Measurements from ENCODE around the gene CCDC43. TPM values are rescaled to one million over a fixed set of nuclear protein-coding genes. Genes with fewer than 3 reads are reported as not detected.
A peak's percentile ranks its signal among the peaks of the same experiment; 100 is the strongest.

Gene CCDC43
- total and polyA plus RNA-seq, 9 of the 15 experiments (the other 6 are each of a cell fraction or from before 2014, with no cell fraction given) = 11.7 to 42.3 (median 25.9) TPM

DNA sequence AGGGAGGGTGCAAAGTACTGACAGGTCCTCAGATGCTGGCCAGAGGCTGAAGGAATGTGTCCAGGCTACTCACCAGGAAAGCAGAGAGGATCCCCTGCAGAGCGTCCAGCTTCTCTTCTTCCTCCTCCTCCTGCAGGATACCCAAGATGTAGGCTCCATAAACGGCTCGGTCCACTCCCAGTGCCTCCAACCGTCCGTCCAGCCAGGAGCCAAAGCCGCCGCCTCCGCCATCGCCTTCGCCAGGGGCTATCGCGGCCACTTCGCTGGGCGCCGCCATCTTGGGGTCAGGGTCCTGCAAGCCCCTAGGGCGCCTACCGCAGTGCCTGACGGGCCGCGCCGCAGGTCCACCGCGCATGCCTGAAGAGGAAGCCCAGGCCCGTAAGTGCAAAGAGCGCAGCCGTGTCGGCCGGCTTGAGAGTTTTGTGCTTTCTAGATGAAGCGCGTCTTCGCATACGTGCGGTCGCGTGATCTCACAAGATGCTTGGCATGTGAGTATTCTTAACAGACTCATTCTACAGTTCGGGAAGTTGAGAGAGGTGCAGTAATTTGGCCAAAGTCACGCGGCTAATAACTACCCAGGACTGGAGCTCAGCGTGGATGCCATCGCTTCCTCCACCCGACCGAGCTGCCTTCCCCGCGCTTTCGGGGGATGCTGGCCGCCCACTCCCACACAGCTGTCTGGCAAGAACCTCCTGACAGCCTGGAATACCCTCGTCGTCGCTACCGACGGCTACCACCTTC, at the start of gene CCDC43 (continued):
- TF ChIP-seq TEAD4 (IDR thresholded peaks at IDR 0.05; ENCODE audit: low read length) = peak; percentile 13; the same call in 1 of the 2 replicates
- TF ChIP-seq TEAD4 (CRISPR knock-in tag; IDR thresholded peaks at IDR 0.05; ENCODE audit: borderline replicate concordance) = 0 out of 2 replicates have a peak, but pooled peaks have one; percentile 56
- TF ChIP-seq, protein P1, sequence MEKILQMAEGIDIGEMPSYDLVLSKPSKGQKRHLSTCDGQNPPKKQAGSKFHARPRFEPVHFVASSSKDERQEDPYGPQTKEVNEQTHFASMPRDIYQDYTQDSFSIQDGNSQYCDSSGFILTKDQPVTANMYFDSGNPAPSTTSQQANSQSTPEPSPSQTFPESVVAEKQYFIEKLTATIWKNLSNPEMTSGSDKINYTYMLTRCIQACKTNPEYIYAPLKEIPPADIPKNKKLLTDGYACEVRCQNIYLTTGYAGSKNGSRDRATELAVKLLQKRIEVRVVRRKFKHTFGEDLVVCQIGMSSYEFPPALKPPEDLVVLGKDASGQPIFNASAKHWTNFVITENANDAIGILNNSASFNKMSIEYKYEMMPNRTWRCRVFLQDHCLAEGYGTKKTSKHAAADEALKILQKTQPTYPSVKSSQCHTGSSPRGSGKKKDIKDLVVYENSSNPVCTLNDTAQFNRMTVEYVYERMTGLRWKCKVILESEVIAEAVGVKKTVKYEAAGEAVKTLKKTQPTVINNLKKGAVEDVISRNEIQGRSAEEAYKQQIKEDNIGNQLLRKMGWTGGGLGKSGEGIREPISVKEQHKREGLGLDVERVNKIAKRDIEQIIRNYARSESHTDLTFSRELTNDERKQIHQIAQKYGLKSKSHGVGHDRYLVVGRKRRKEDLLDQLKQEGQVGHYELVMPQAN (IDR thresholded peaks at IDR 0.05; ENCODE audit: borderline replicate concordance) = peak; percentile 72; the same call in 1 of the 2 replicates
- peak; percentile 56; the same call in 1 of the 2 replicates for TF ChIP-seq GTF2F1 (IDR thresholded peaks at IDR 0.05; ENCODE audit: low read depth, low read length)
- no peak for TF ChIP-seq TCF7 (IDR thresholded peaks at IDR 0.05; ENCODE audit: borderline replicate concordance)
- TF ChIP-seq BHLHE40 (IDR thresholded peaks at IDR 0.05; ENCODE audit: low read length) = peak; percentile 97
- TF ChIP-seq ZBTB2 (IDR thresholded peaks at IDR 0.05) = peak; percentile 62; the same call in 1 of the 2 replicates
- TF ChIP-seq FOXP4 (CRISPR knock-in tag; IDR thresholded peaks at IDR 0.05; ENCODE audit: borderline replicate concordance) = peak; percentile 67; the same call in 1 of the 2 replicates
- TF ChIP-seq KDM5B (IDR thresholded peaks at IDR 0.05; ENCODE audit: insufficient replicate concordance, low read depth, low read length) = peak; percentile 95
- TF ChIP-seq SRSF7 (optimal IDR thresholded peaks at IDR 0.05; ENCODE audit: low read depth, low read length) = no peak
- no peak for TF ChIP-seq GATAD2B (IDR thresholded peaks at IDR 0.05; ENCODE audit: borderline replicate concordance)
- no peak for TF ChIP-seq ARHGAP35 (IDR thresholded peaks at IDR 0.05; ENCODE audit: partially characterized antibody)
- no peak for TF ChIP-seq SMARCE1 (IDR thresholded peaks at IDR 0.05)
- no peak for TF ChIP-seq DNMT1 (IDR thresholded peaks at IDR 0.05)
- no peak for TF ChIP-seq ZNF699 (CRISPR knock-in tag; IDR thresholded peaks at IDR 0.05; ENCODE audit: insufficient replicate concordance)
- no peak for TF ChIP-seq MCM3 (IDR thresholded peaks at IDR 0.05)
- peak; percentile 78 for TF ChIP-seq SAP30 (IDR thresholded peaks at IDR 0.05; ENCODE audit: borderline replicate concordance, insufficient read depth, low read depth, low read length, poor library complexity, severe bottlenecking)
- no peak for TF ChIP-seq MAFK (IDR thresholded peaks at IDR 0.05; ENCODE audit: low read length)
- peak; percentile 38 for TF ChIP-seq RB1 (IDR thresholded peaks at IDR 0.05; ENCODE audit: low read depth)
- no peak for TF ChIP-seq SMAD4 (CRISPR knock-in tag; conservative IDR thresholded peaks at IDR 0.05)
- TF ChIP-seq ATF7 (IDR thresholded peaks at IDR 0.05) = peak; percentile 58
